H1 (cell line): ENCODE data around the gene TMEM63A. TPM values are rescaled to one million over a fixed set of nuclear protein-coding genes. Genes with fewer than 3 reads are reported as not detected.
A peak's percentile ranks its signal among the peaks of the same experiment; 100 is the strongest.

Source experiments
- ASH2L ChIP-seq: fragments of 200-600, 300-600 bp; sonication (generic); IDR thresholded peaks from one replicate; pipeline ENCODE4 v1.7.1; 2017; ENCODE audit warnings: low read length
- BRCA1 ChIP-seq: IDR thresholded peaks from 2 replicates; pipeline ENCODE4 v1.6.1; 2012; ENCODE audit warnings: low read depth, low read length, improper control_type of control experiment
- CBX8 ChIP-seq: fragments of 300-800, 300-1000 bp; sonication (generic); IDR thresholded peaks from 2 replicates; pipeline ENCODE4 v1.7.1; 2016; ENCODE audit warnings: low read depth, low read length, borderline replicate concordance
- CTBP2 ChIP-seq: IDR thresholded peaks from 2 replicates; pipeline ENCODE4 v1.7.0; 2011; ENCODE audit warnings: borderline replicate concordance, mild to moderate bottlenecking, moderate library complexity, mixed read lengths, low read length; ENCODE audit not compliant: insufficient read depth, insufficient read length
- EP300 ChIP-seq, 2 experiments: IDR thresholded peaks; 1 replicate in 1 of 2; 2 replicates in 1 of 2; pipeline ENCODE4 v1.6.1; 2011 to 2012; ENCODE audit warnings: low read depth in 2 of 2, low read length in 2 of 2, mild to moderate bottlenecking in 2 of 2, borderline replicate concordance in 1 of 2, inconsistent platforms in 1 of 2, moderate library complexity in 1 of 2
- HDAC2 ChIP-seq, 2 experiments: fragments of 300-600 bp in 1 of 2; sonication (generic) in 1 of 2; IDR thresholded peaks; 2 replicates each; pipeline ENCODE4 v1.6.1; 2011 to 2012; ENCODE audit warnings: low read depth in 2 of 2, low read length in 2 of 2, mild to moderate bottlenecking in 2 of 2, moderate library complexity in 2 of 2, borderline replicate concordance in 1 of 2, inconsistent platforms in 1 of 2
- JUN ChIP-seq: IDR thresholded peaks from 2 replicates; pipeline ENCODE4 v1.6.1; 2011; ENCODE audit warnings: low read depth, mild to moderate bottlenecking, improper control_type of control experiment, low read length
- KDM5A ChIP-seq: fragments of 200-600 bp; IDR thresholded peaks from 2 replicates; pipeline ENCODE4 v1.7.1; 2012; ENCODE audit warnings: mild to moderate bottlenecking, low read length, inconsistent platforms, mixed read lengths
- NRF1 ChIP-seq: IDR thresholded peaks from 2 replicates; pipeline ENCODE4 v1.6.1; 2011; ENCODE audit warnings: mild to moderate bottlenecking, low read depth, low read length, improper control_type of control experiment
- POLR2A ChIP-seq, 2 experiments: IDR thresholded peaks; 1 replicate in 1 of 2; 2 replicates in 1 of 2; pipeline ENCODE4 v1.6.1; 2011; ENCODE audit warnings: low read depth in 2 of 2, low read length in 2 of 2, mild to moderate bottlenecking in 2 of 2; ENCODE audit errors: control extremely low read depth in 1 of 2
- RNF2 ChIP-seq: fragments of 200-900, 300-1000 bp; sonication (generic); IDR thresholded peaks from 2 replicates; pipeline ENCODE4 v1.7.1; 2016; ENCODE audit warnings: borderline replicate concordance, low read depth, mild to moderate bottlenecking, antibody characterized with exemption, low read length; ENCODE audit not compliant: poor library complexity, severe bottlenecking; ENCODE audit errors: missing control alignments
- SIRT6 ChIP-seq: IDR thresholded peaks from one replicate; pipeline ENCODE4 v1.7.1; 2012; ENCODE audit warnings: low read length, inconsistent platforms
- SUZ12 ChIP-seq: fragments of 200-600 bp; sonication (generic); IDR thresholded peaks from 2 replicates; pipeline ENCODE4 v1.6.1; 2012; ENCODE audit warnings: mild to moderate bottlenecking, inconsistent platforms, low read length, moderate library complexity, mixed read lengths
- TAF7 ChIP-seq: optimal IDR thresholded peaks from 2 replicates; pipeline ENCODE3; 2011; ENCODE audit warnings: low read depth, mild to moderate bottlenecking, inconsistent platforms, low read length, moderate library complexity, borderline replicate concordance
- TCF12 ChIP-seq: IDR thresholded peaks from 2 replicates; pipeline ENCODE4 v1.6.1; 2011; ENCODE audit warnings: low read depth, mild to moderate bottlenecking, low read length
- ZNF274 ChIP-seq: IDR thresholded peaks from 2 replicates; pipeline ENCODE4 v1.7.0; 2012; ENCODE audit warnings: low read length, borderline replicate concordance; ENCODE audit errors: extremely low read depth
- polyA plus RNA-seq, 7 experiments: library from polyadenylated mRNA; depleted of rRNA in 3 of 7; stranded (reverse) in 5 of 7; unstranded in 2 of 7; fragments of >200 nt in 5 of 7; fragments of 200-250 nt in 2 of 7; gene quantifications; 1 replicate in 5 of 7; 2 replicates in 1 of 7; 4 replicates in 1 of 7; pipeline versions ENCODE4 v1.2.1 to v1.2.3, GENCODE V29; 2011 to 2013; ENCODE audit warnings: missing spikeins in 2 of 7, mixed read lengths in 2 of 7
- total RNA-seq: library from RNA; stranded (reverse); fragmentation: NEBNext Ultra II Directional; extraction: Animal tissue kit (Norgen Biotek cat#: 25700); gene quantifications from 2 replicates; pipeline ENCODE4 v1.2.1, GENCODE V29; 2021
- TF ChIP-seq, protein P1 (sequence below): IDR thresholded peaks from 2 replicates; pipeline ENCODE4 v1.6.1; 2012; ENCODE audit warnings: inconsistent platforms
- TF ChIP-seq, protein P2 (sequence below): IDR thresholded peaks from 2 replicates; pipeline ENCODE4 v1.6.1; 2011; ENCODE audit warnings: low read length, improper control_type of control experiment
- TF ChIP-seq, protein P3 (sequence below), 3 experiments: IDR thresholded peaks; 1 replicate in 2 of 3; 2 replicates in 1 of 3; pipeline versions ENCODE4 v1.5.1 to v1.6.1; 2011; ENCODE audit warnings: low read length in 3 of 3, mild to moderate bottlenecking in 3 of 3, inconsistent platforms in 2 of 3, low read depth in 1 of 3, moderate library complexity in 1 of 3; ENCODE audit not compliant: insufficient read depth in 1 of 3; ENCODE audit errors: control extremely low read depth in 1 of 3

TMEM63A gene
- total and polyA plus RNA-seq, 2 of the 8 experiments (the other 6 are each of a cell fraction or from before 2014, with no cell fraction given): 26.1 to 55.4 TPM

DNA sequence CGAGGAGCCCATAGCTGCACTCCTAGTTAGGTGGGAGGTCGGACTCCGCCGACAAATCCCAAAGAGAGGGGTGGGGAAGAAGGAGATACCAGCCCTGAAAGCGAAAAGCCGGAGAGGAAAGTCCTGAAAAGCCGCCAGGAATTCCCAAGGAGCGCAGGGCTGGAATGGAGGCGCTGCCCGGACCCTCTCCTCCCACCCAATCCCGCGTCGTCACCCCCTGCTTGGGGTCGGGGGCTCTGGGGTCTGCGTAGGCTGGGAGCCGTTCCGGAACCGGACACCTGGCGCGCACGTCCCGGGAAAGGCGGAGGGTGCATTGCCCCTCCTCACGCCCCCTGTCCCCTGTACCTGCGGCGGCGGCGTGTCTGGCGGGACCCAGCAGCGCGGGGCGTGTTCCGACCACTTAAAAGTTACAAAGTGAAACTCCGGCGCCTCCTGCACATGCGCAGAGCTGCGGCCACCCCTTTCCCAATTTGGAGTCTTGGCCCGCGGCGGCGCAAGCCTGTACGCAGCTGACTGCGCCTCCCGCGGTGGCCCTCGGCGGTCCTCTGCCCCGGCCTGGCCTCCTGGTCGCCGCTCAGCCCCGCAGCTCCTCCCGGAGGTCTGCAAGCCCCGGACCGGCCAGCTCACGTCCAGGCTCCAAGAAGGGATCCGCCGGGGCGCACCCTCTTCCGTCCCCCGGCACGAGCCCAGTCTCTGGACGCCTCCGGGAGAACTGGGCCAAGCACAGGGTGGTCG is at the start of gene TMEM63A (continued):
- peak in 1 of 2 experiments; percentile 52; a peak in 1 of 4 replicates for TF ChIP-seq HDAC2 (IDR thresholded peaks at IDR 0.05; ENCODE audit: borderline replicate concordance in 1 of 2, low read depth in 2 of 2, low read length in 2 of 2)
- no peak for TF ChIP-seq SUZ12
- peak in 1 of 2 experiments; percentile 23; a peak in 1 of 3 replicates for TF ChIP-seq EP300 (IDR thresholded peaks at IDR 0.05; ENCODE audit: borderline replicate concordance in 1 of 2, low read depth in 2 of 2, low read length in 2 of 2)
- TF ChIP-seq NRF1: peak; percentile 88
- peak; percentile 87 for TF ChIP-seq ASH2L
- no peak for TF ChIP-seq CTBP2
- TF ChIP-seq JUN: no peak
- TF ChIP-seq SIRT6: no peak
- TF ChIP-seq, protein P1, sequence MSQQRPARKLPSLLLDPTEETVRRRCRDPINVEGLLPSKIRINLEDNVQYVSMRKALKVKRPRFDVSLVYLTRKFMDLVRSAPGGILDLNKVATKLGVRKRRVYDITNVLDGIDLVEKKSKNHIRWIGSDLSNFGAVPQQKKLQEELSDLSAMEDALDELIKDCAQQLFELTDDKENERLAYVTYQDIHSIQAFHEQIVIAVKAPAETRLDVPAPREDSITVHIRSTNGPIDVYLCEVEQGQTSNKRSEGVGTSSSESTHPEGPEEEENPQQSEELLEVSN: no peak
- TF ChIP-seq KDM5A: no peak
- TF ChIP-seq CBX8: no peak
- no peak for TF ChIP-seq ZNF274
- TF ChIP-seq TAF7: peak; percentile 46
- TF ChIP-seq RNF2: no peak
- peak in 1 of 2 experiments; percentile 71; a peak in 2 of 3 replicates for TF ChIP-seq POLR2A (IDR thresholded peaks at IDR 0.05; ENCODE audit: control extremely low read depth in 1 of 2, low read depth in 2 of 2, low read length in 2 of 2)
- TF ChIP-seq TCF12: no peak
- TF ChIP-seq, protein P2, sequence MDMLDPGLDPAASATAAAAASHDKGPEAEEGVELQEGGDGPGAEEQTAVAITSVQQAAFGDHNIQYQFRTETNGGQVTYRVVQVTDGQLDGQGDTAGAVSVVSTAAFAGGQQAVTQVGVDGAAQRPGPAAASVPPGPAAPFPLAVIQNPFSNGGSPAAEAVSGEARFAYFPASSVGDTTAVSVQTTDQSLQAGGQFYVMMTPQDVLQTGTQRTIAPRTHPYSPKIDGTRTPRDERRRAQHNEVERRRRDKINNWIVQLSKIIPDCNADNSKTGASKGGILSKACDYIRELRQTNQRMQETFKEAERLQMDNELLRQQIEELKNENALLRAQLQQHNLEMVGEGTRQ: no peak
- TF ChIP-seq, protein P3, sequence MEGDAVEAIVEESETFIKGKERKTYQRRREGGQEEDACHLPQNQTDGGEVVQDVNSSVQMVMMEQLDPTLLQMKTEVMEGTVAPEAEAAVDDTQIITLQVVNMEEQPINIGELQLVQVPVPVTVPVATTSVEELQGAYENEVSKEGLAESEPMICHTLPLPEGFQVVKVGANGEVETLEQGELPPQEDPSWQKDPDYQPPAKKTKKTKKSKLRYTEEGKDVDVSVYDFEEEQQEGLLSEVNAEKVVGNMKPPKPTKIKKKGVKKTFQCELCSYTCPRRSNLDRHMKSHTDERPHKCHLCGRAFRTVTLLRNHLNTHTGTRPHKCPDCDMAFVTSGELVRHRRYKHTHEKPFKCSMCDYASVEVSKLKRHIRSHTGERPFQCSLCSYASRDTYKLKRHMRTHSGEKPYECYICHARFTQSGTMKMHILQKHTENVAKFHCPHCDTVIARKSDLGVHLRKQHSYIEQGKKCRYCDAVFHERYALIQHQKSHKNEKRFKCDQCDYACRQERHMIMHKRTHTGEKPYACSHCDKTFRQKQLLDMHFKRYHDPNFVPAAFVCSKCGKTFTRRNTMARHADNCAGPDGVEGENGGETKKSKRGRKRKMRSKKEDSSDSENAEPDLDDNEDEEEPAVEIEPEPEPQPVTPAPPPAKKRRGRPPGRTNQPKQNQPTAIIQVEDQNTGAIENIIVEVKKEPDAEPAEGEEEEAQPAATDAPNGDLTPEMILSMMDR (IDR thresholded peaks at IDR 0.05; ENCODE audit: control extremely low read depth in 1 of 3, insufficient read depth in 1 of 3, low read depth in 1 of 3, low read length in 3 of 3): peak in 2 of 3 experiments; percentile 1 to 16; a peak in 1 of 4 replicates
- no peak for TF ChIP-seq BRCA1
